H54 (cell line): ENCODE data around the gene UST.
"Not testable (repeated sequence)": the region's sequence is repeated elsewhere in the genome, so short reads cannot be mapped to it uniquely, and the experiment has no call there.

ENCODE experiments used
- DNase-seq: peaks from one replicate; pipeline ENCODE4 v3.0.0; 2011; ENCODE audit warnings: low spot score, mixed read lengths; ENCODE audit not compliant: insufficient read length
- FAIRE-seq: peaks from 3 replicates; lab custom pipeline; 2011; peaks lifted over from hg19 to GRCh38; lab: Jason Lieb, UNC
- POLR2A ChIP-seq: IDR thresholded peaks from 2 replicates; pipeline ENCODE4 v1.6.1; 2011; ENCODE audit warnings: low read depth, mild to moderate bottlenecking, low read length

UST gene

DNA sequence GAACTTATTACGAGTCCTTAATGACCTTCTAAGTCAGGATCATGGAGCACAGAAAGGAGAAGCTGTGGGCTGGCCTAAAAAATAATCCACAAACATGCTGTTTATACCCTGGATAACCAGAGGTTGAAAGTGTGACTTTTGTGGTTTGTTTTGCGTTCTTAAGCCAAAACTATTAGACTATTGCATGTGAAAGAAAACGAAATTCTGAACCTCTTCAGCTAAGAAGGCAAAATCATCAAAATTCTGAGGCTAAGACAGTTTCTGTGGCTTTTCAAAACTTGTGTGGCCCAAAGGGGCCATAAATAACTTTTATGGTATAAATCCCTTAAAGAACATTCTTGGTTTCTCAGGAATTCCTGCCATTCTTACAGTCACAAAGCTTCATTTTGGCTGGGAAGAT lies 251.0 kb downstream of the UST start:
- no peak for FAIRE-seq
- TF ChIP-seq POLR2A, result no peak
- DNase-seq, result no peak

DNA sequence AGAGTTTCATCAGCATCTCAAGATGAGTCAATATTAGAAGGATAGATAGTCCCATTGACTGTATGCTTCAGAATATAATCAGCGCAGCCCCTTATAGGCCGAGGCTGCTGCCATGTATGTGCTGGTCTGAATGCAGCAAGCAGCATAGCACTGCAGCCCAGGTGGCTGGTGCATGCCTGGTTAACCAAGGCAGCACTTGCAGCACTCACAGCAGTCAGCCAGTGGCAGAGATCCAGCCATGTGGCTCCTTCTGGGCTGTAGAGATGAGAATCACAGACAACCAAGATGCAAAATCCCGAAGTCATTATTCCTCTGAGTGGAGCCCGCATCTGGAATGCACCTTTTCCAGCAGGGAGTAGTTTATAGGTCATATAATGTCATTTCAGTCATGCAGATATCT lies 251.9 kb downstream of the UST start:
- TF ChIP-seq POLR2A, result no peak
- DNase-seq (no peak), FAIRE-seq (no peak)

GRCh38 chr6:148999501-148999900 lies 252.7 kb downstream of the UST start:
- TF ChIP-seq POLR2A, result no peak
- DNase-seq (no peak), FAIRE-seq (peak; percentile 23)

DNA sequence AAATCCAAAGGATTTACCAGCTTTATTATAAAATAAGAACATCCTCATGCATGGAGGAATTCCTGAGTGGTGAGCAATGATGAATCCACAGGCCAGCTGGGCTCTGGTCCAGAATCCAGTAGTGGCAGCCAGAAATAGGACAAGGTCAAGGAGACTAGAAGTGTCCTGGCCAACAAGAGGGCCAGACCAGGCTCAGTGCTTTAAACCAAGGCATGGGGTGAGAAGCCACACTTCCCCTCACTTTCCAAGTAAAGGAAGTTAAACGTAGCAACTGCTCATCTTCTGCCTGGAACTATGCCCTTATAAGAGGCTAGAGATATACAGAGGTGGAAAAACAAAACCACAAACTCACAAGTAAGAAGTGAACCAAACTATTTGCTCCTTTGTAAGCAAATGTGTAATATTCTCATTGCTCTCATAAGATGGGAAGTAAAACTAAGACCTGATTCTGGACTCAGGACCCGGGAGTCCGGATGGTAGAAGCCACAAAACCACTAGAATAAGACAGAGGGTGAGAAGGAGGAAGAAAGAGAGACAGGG lies 253.2 kb downstream of the UST start:
- DNase-seq, result no peak

DNA sequence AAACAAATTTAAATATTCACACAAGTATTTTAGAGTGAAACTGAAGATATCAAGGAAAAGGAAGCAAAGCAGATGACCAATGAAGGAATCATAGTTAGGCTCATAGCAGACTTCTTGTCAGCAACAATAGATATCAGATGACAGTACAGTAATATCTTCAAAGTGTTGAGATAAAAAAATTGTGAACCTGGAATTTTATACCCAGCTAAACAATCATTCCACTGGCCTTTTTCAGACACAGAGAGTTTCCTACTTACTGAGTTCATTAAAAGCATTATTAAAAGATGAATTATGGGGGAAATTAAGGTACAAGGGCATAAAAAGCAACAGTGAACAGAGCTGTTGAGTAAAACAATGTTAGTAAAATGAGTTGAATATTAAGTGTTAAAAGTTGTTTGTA lies 254.6 kb downstream of the UST start:
- FAIRE-seq (no peak), DNase-seq (no peak)
- no peak for TF ChIP-seq POLR2A

More for the DNA sequence above, 253.2 kb downstream of the UST start:
- no peak for TF ChIP-seq POLR2A
- peak; percentile 90 for FAIRE-seq

DNA sequence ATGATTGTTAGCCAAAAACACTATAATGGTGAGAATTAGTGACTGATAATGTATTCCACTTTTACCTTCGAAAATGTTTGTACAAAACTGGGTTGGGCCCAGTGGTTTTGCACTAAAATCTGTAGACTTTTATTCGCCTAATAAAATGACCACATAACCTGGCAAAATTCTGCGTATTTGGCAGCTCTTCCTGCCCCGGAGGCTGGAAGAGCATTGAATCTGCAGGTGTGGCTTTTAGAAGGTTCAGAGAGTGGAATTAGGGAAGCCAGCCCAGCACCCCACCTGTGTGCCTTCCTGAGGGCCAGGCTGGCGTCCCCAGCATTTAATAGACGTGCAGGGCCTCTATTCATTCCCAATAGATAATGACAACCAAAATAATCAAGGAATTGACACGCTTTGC lies 256.7 kb downstream of the UST start:
- FAIRE-seq (no peak), DNase-seq (no peak)
- no peak for TF ChIP-seq POLR2A

GRCh38 chr6:149004664-149005063 lies 257.8 kb downstream of the UST start:
- TF ChIP-seq POLR2A, result no peak
- no peak for DNase-seq
- FAIRE-seq, result no peak

GRCh38 chr6:149006236-149006635 lies 259.4 kb downstream of the UST start:
- not testable (repeated sequence) for FAIRE-seq

GRCh38 chr6:149006671-149007070 lies 259.8 kb downstream of the UST start:
- no peak for TF ChIP-seq POLR2A
- DNase-seq, result no peak
- no peak for FAIRE-seq

More at GRCh38 chr6:149006236-149006635, 259.4 kb downstream of the UST start:
- not testable (repeated sequence) for DNase-seq

DNA sequence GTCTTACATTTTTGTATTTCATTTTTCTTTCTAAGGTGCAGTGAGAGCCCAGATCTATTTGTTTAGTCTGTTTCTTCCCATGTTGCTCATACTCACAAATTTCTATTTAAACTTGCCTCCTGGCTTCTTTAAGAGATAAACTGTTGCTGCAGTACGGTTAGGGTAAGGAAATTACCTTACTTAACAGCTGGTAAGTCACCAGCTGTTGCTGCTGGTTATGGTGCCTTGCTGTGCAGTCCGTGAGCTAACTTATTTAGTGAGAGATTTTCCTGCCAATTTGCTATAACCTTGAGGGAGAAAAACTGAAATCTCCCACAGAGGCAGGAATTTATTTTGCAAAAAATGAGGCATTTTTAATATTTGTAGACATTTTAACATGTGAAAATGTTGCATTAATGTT lies 261.0 kb downstream of the UST start:
- TF ChIP-seq POLR2A, result no peak
- FAIRE-seq, result no peak
- DNase-seq, result no peak

DNA sequence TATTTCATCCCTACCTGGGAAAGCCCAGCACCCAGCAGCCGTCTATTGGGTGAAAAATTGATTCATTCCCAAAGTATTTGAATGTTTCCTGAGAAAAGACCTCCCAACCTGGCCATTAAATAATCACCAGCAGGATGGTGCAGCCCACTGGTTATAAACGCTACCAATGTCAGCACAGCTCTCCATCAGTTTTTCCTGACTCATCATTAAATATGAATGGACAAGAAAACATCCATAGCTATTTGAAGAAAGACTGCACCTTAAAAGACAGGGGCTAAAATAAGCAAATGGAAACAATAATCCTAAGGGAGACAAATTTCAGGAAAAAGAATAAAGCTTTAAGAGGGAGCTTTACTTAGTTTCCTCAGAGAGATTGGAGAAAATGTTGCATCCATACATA lies 261.9 kb downstream of the UST start:
- DNase-seq (no peak), FAIRE-seq (no peak)
- no peak for TF ChIP-seq POLR2A

GRCh38 chr6:149012040-149012545 lies 265.3 kb downstream of the UST start:
- FAIRE-seq (peak; percentile 84), DNase-seq (no peak)
- no peak for TF ChIP-seq POLR2A

DNA sequence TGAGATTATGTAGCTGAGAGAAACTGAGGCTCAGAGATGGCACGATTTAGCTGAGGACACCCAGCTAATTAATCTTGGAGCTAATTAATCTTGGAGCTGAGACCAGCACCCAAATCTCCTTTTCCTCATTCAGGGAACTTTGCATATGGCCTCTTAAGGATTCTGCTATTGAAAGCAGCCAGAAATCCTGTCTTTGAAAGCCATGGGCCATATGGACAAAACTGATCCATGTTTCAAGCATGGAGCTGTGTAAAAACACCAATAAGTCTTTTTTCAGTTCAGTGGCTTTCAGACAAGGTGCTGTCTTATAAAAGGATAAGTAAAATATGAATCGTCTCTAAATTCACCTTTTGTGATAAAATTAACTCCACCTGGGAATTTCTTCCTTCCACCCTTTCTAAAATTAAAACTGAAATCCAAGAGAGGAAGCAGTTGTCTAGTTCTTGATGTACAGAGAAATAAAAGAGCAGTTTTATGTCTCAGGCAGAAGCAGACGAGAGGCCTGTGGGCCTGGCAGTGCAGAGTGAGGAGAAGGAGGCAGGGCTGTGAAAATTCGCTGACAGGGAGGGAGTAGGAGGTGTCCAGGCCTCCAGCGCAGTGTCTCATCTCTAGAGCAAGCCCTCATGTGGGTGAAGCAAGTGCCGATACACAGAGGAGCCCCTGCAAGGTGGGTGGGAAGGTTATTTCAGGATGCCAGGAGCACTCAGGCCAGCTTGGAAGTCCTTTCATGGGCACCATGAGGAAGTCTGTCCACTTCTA lies 266.9 kb downstream of the UST start:
- DNase-seq (no peak), FAIRE-seq (no peak)
- no peak for TF ChIP-seq POLR2A

GRCh38 chr6:149014631-149015534 lies 268.1 kb downstream of the UST start:
- no peak for TF ChIP-seq POLR2A
- FAIRE-seq (no peak), DNase-seq (no peak)
